Upper lobe of left lung (tissue), 6 donors: ENCODE measurements around the gene UMAD1. TPM values are rescaled to one million over a fixed set of nuclear protein-coding genes. Genes with fewer than 3 reads are reported as not detected.

Experiments
- ATAC-seq, 2 donors: fragments of 200-7000 bp; cut with Tn5 transposase; one replicate each; pipeline ENCODE4 v1.9.1; 2022; ENCODE audit warnings: mild to moderate bottlenecking in 2 of 2, moderate library complexity in 2 of 2; ENCODE audit not compliant: low FRiP score in 2 of 2
- DNase-seq, 2 donors: peaks; one replicate each; pipeline ENCODE4 v3.0.0-alpha.2; 2019 to 2020
- H3K27ac ChIP-seq, 4 donors: fragments of 200-600 bp; sonication (generic); one replicate each; pipeline ENCODE4 v1.5.1; 2016 to 2019
- H3K27me3 ChIP-seq, 4 donors: fragments of 200-600 bp; sonication (generic); one replicate each; pipeline ENCODE4 v1.5.1; 2017 to 2019
- H3K36me3 ChIP-seq, 4 donors: fragments of 200-600 bp; sonication (generic); one replicate each; pipeline ENCODE4 v1.5.1; 2016 to 2019
- H3K4me1 ChIP-seq, 4 donors: fragments of 200-600 bp; sonication (generic); one replicate each; pipeline ENCODE4 v1.5.1; 2018 to 2019
- H3K4me3 ChIP-seq, 4 donors: fragments of 200-600 bp; sonication (generic); one replicate each; pipeline ENCODE4 v1.5.1; 2017 to 2019; ENCODE audit warnings: mild to moderate bottlenecking in 2 of 4, moderate library complexity in 1 of 4
- H3K9me3 ChIP-seq, 4 donors: fragments of 200-600 bp; sonication (generic); one replicate each; pipeline ENCODE4 v1.5.1; 2018 to 2019
- CTCF ChIP-seq, 6 experiments: fragments of 450-650 bp in 4 of 6; fragments of 200-600 bp in 2 of 6; sonication (generic) in 2 of 6; IDR thresholded peaks; one replicate each; pipeline ENCODE4 v1.5.1; 2016 to 2019; ENCODE audit warnings: antibody characterized with exemption in 6 of 6
- EP300 ChIP-seq, 4 donors: sonication (generic); formaldehyde crosslinking; IDR thresholded peaks; one replicate each; pipeline ENCODE4 v1.5.1; 2017; ENCODE audit warnings: antibody characterized with exemption in 4 of 4, control low read depth in 2 of 4
- POLR2A ChIP-seq, 4 donors: fragments of 450-650 bp; IDR thresholded peaks; one replicate each; pipeline ENCODE4 v1.5.1; 2016 to 2017; ENCODE audit warnings: antibody characterized with exemption in 4 of 4, mild to moderate bottlenecking in 2 of 4
- POLR2AphosphoS5 ChIP-seq, 2 donors: sonication (generic); formaldehyde crosslinking; IDR thresholded peaks; one replicate each; pipeline ENCODE4 v1.5.1; 2017; ENCODE audit warnings: antibody characterized with exemption in 2 of 2
- WGBS, 2 donors: methylation state at CpG; one replicate each; pipeline ENCODE4 v1.1.5; 2017 to 2018; 5-methylcytosine and 5-hydroxymethylcytosine counted together
- total RNA-seq, 6 donors: library from RNA; depleted of rRNA in 4 of 6; stranded (reverse); fragments of >200 nt in 4 of 6; gene quantifications; one replicate each; pipeline versions ENCODE4 v1.1.0 to v1.2.1, GENCODE V29; 2016 to 2021
- donor health status: DM: no; HTN: no; CAD: no; lungs with moderate emphysema.
- donor health status: DM: no; HTN: yes; CAD: no; lungs with severe emphysema.

Gene UMAD1
- total RNA-seq, 6 donors from 2014 or later: 8.4 to 29.7 (median 13.3) TPM

- peaks cover 0 to 7% (median 4%) of the 10 kb centered on the region in 4 donors for H3K4me1 ChIP-seq
- 82 to 100% methylated on average over 1 of the region's 1 CpG for WGBS, 2 donors
Measured at GRCh38 chr7:7870555-7870954, 230.0 kb downstream of the UMAD1 start.

GRCh38 chr7:7876419-7876818, 235.9 kb downstream of the UMAD1 start:
- no peaks in the 10 kb centered on the region for H3K27me3 ChIP-seq
- ATAC-seq (no peak), DNase-seq (no peak)
- H3K4me1 ChIP-seq: no peaks in the 10 kb centered on the region
- WGBS, 2 donors: 95 to 98% methylated on average over 1 of the region's 1 CpG
- H3K27ac ChIP-seq: no peak overlapping the region
- H3K9me3 ChIP-seq: no peaks in the 10 kb centered on the region
- H3K36me3 ChIP-seq: no peaks in the 10 kb centered on the region
- TF ChIP-seq POLR2AphosphoS5 (IDR thresholded peaks at IDR 0.05) (no peak), POLR2A (IDR thresholded peaks at IDR 0.05) (no peak), EP300 (IDR thresholded peaks at IDR 0.05) (no peak), CTCF (IDR thresholded peaks at IDR 0.05) (no peak)
- no peak overlapping the region for H3K4me3 ChIP-seq

More at GRCh38 chr7:7870555-7870954, 230.0 kb downstream of the UMAD1 start:
- DNase-seq (no peak), ATAC-seq (no peak)
- Histone ChIP-seq H3K36me3 (no peaks in the 10 kb centered on the region), H3K4me3 (no peak overlapping the region), H3K27me3 (no peaks in the 10 kb centered on the region), H3K27ac (no peak overlapping the region), H3K9me3 (no peaks in the 10 kb centered on the region)
- TF ChIP-seq CTCF (IDR thresholded peaks at IDR 0.05): no peak
- no peak for TF ChIP-seq EP300 (IDR thresholded peaks at IDR 0.05)
- no peak for TF ChIP-seq POLR2AphosphoS5 (IDR thresholded peaks at IDR 0.05)
- TF ChIP-seq POLR2A (IDR thresholded peaks at IDR 0.05): no peak

- ATAC-seq (no peak), DNase-seq (no peak)
- H3K27me3 ChIP-seq: no peaks in the 10 kb centered on the region
- TF ChIP-seq EP300 (IDR thresholded peaks at IDR 0.05) (no peak), CTCF (IDR thresholded peaks at IDR 0.05) (no peak), POLR2A (IDR thresholded peaks at IDR 0.05) (no peak), POLR2AphosphoS5 (IDR thresholded peaks at IDR 0.05) (no peak)
- H3K4me3 ChIP-seq: no peak overlapping the region
- no peaks in the 10 kb centered on the region for H3K9me3 ChIP-seq
- 96 to 98% methylated on average over 6 of the region's 6 CpGs for WGBS, 2 donors
- H3K4me1 ChIP-seq: no peaks in the 10 kb centered on the region
- no peak overlapping the region for H3K27ac ChIP-seq
- H3K36me3 ChIP-seq: no peaks in the 10 kb centered on the region
Measured at GRCh38 chr7:7881581-7881980, 241.0 kb downstream of the UMAD1 start.

GRCh38 chr7:7882888-7883287, 242.3 kb downstream of the UMAD1 start:
- no peaks in the 10 kb centered on the region for H3K9me3 ChIP-seq
- 76 to 95% methylated on average over 2 of the region's 2 CpGs for WGBS, 2 donors
- H3K27me3 ChIP-seq: no peaks in the 10 kb centered on the region
- DNase-seq (no peak), ATAC-seq (no peak)
- no peaks in the 10 kb centered on the region for H3K36me3 ChIP-seq
- no peak for TF ChIP-seq POLR2AphosphoS5 (IDR thresholded peaks at IDR 0.05)
- TF ChIP-seq CTCF (IDR thresholded peaks at IDR 0.05): no peak
- no peak for TF ChIP-seq POLR2A (IDR thresholded peaks at IDR 0.05)
- no peak for TF ChIP-seq EP300 (IDR thresholded peaks at IDR 0.05)
- H3K4me3 ChIP-seq: no peak overlapping the region
- H3K4me1 ChIP-seq: no peaks in the 10 kb centered on the region
- H3K27ac ChIP-seq: no peak overlapping the region

- Histone ChIP-seq H3K4me1 (no peaks in the 10 kb centered on the region), H3K36me3 (no peaks in the 10 kb centered on the region), H3K27ac (no peak overlapping the region), H3K4me3 (no peak overlapping the region), H3K9me3 (no peaks in the 10 kb centered on the region), H3K27me3 (no peaks in the 10 kb centered on the region)
- DNase-seq (no peak), ATAC-seq (no peak)
- 87 to 89% methylated on average over 2 of the region's 2 CpGs for WGBS, 2 donors
- no peak for TF ChIP-seq CTCF (IDR thresholded peaks at IDR 0.05)
- no peak for TF ChIP-seq EP300 (IDR thresholded peaks at IDR 0.05)
- no peak for TF ChIP-seq POLR2A (IDR thresholded peaks at IDR 0.05)
- no peak for TF ChIP-seq POLR2AphosphoS5 (IDR thresholded peaks at IDR 0.05)
Measured at GRCh38 chr7:7883394-7883793, 242.8 kb downstream of the UMAD1 start.
